Esophagus muscularis mucosa (tissue), 4 donors: ENCODE measurements around the gene TMEM119. TPM values are rescaled to one million over a fixed set of nuclear protein-coding genes. Genes with fewer than 3 reads are reported as not detected.

ENCODE experiments used
- DNase-seq: peaks from one replicate; pipeline ENCODE4 v3.0.0-alpha.2; 2017; ENCODE audit errors: extremely low spot score
- H3K27ac ChIP-seq, 4 donors: fragments of 200-600 bp; sonication (generic); replicated peaks in 1 of 4; 1 replicate in 3 of 4; 2 replicates in 1 of 4; pipeline ENCODE4 v1.5.1; 2016 to 2019; ENCODE audit warnings: mild to moderate bottlenecking in 1 of 4
- H3K27me3 ChIP-seq, 4 donors: fragments of 200-600 bp; sonication (generic); one replicate each; pipeline versions ENCODE4 v1.5.1 to v1.6.0; 2016 to 2019
- H3K36me3 ChIP-seq, 4 donors: fragments of 200-600 bp; sonication (generic); one replicate each; pipeline ENCODE4 v1.5.1; 2016 to 2019
- H3K4me1 ChIP-seq, 4 donors: fragments of 200-600 bp; sonication (generic); one replicate each; pipeline ENCODE4 v1.5.1; 2016 to 2019
- H3K4me3 ChIP-seq, 4 donors: fragments of 200-600 bp; sonication (generic); 1 replicate in 2 of 4; 2 replicates in 2 of 4; pipeline ENCODE4 v1.5.1; 2016 to 2019; ENCODE audit warnings: mild to moderate bottlenecking in 4 of 4, moderate library complexity in 1 of 4
- H3K9me3 ChIP-seq, 4 donors: fragments of 200-600 bp; sonication (generic); 1 replicate in 3 of 4; 2 replicates in 1 of 4; pipeline ENCODE4 v1.5.1; 2016 to 2019
- CTCF ChIP-seq, 3 experiments: fragments of 200-600 bp in 2 of 3; fragments of 450-650 bp in 1 of 3; sonication (generic) in 2 of 3; IDR thresholded peaks; one replicate each; pipeline ENCODE4 v1.5.1; 2017 to 2019; ENCODE audit warnings: antibody characterized with exemption in 3 of 3, mild to moderate bottlenecking in 2 of 3, moderate library complexity in 1 of 3
- EP300 ChIP-seq: sonication (generic); formaldehyde crosslinking; IDR thresholded peaks from one replicate; pipeline ENCODE4 v1.6.1; 2017; ENCODE audit warnings: antibody characterized with exemption
- POLR2A ChIP-seq: fragments of 450-650 bp; IDR thresholded peaks from one replicate; pipeline ENCODE4 v1.6.1; 2017; ENCODE audit warnings: antibody characterized with exemption, moderate library complexity, mild to moderate bottlenecking, low read depth
- POLR2AphosphoS5 ChIP-seq, 2 donors: sonication (generic); formaldehyde crosslinking; IDR thresholded peaks; one replicate each; pipeline ENCODE4 v1.6.1; 2017; ENCODE audit warnings: antibody characterized with exemption in 2 of 2
- WGBS: methylation state at CpG from one replicate; pipeline ENCODE4 v1.1.5; 2018; 5-methylcytosine and 5-hydroxymethylcytosine counted together
- intact Hi-C: fragments of 100-400 bp; cut with DNase I; formaldehyde crosslinking; loops from one replicate; pipeline ENCODE4 v1.15.1; 2023
- total RNA-seq, 4 donors: library from RNA; depleted of rRNA; stranded (reverse); fragments of >200 nt; gene quantifications; one replicate each; pipeline versions ENCODE4 v1.1.0 to v1.2.1, GENCODE V29; 2016

The TMEM119 gene
- total RNA-seq, 4 donors from 2014 or later: 3.6 to 12.2 (median 7.1) TPM

DNA sequence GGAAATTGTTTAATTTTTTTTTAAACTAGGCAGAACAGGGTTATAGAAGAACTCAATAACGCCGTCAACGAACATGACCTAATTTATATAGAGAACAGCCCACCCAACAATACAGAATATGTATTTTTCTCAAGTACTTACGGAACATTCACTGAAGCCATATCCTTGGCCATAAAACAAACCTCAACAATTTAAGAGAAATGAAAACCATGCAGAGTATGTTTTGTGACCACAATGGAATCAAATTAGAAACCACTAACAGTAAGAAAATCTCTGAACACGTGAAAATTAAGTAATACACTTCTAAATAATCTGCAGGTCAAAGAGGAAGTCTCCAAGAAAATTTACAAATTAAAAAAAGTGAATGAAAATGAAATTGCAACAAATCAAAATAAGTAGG, 46.3 kb downstream of the TMEM119 start:
- peaks cover 24 to 45% (median 39%) of the 10 kb centered on the region in 4 donors for H3K4me1 ChIP-seq
- H3K4me3 ChIP-seq: no peak overlapping the region
- intact Hi-C loops: no loop called here
- DNase-seq: no peak
- H3K36me3 ChIP-seq: peaks cover 15 to 32% (median 23%) of the 10 kb centered on the region in 4 donors
- no peaks in the 10 kb centered on the region for H3K9me3 ChIP-seq
- TF ChIP-seq POLR2A (no peak), CTCF (IDR thresholded peaks at IDR 0.05) (no peak), EP300 (no peak), POLR2AphosphoS5 (IDR thresholded peaks at IDR 0.05) (no peak)
- H3K27ac ChIP-seq: no peak overlapping the region
- no peaks in the 10 kb centered on the region for H3K27me3 ChIP-seq
- 81% methylated on average over 5 of the region's 5 CpGs for WGBS

GRCh38 chr12:108548954-108549521, 48.8 kb downstream of the TMEM119 start:
- Histone ChIP-seq H3K27me3 (no peaks in the 10 kb centered on the region), H3K4me1 (peaks cover 15 to 31% (median 20%) of the 10 kb centered on the region in 4 donors), H3K27ac (no peak overlapping the region), H3K36me3 (peaks cover 34 to 50% (median 44%) of the 10 kb centered on the region in 4 donors), H3K9me3 (no peaks in the 10 kb centered on the region), H3K4me3 (no peak overlapping the region)
- intact Hi-C loops: no loop called here
- TF ChIP-seq CTCF (IDR thresholded peaks at IDR 0.05) (no peak), POLR2AphosphoS5 (IDR thresholded peaks at IDR 0.05) (no peak), EP300 (no peak)
- peak; percentile 21 for DNase-seq
- 71% methylated on average over 7 of the region's 7 CpGs for WGBS

DNA sequence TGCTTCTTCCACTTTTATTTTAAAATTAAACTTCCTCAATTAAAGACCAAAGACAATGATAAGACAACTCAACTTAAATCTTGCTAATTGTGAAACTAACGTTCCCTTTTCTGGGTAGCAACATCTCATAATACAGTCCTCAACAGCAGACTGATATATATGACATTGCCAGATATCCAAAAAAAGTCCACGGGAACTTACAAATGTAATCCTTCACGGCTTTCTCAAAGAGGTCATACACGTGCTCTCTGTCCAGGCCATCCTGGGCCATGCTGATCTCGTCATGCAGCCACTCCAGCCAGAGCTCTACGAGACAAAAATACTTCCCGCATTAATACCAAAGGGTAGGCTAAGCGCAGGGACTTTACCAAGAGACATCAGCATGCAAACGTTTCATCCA, 50.2 kb downstream of the TMEM119 start:
- peak; percentile 29 for DNase-seq
- TF ChIP-seq EP300 (no peak), POLR2AphosphoS5 (IDR thresholded peaks at IDR 0.05) (no peak), POLR2A (no peak), CTCF (IDR thresholded peaks at IDR 0.05) (no peak)
- H3K4me3 ChIP-seq: no peak overlapping the region
- intact Hi-C loops: no loop called here
- H3K27ac ChIP-seq: no peak overlapping the region
- peaks cover 44 to 64% (median 57%) of the 10 kb centered on the region in 4 donors for H3K36me3 ChIP-seq
- H3K27me3 ChIP-seq: no peaks in the 10 kb centered on the region
- peaks cover 12 to 23% (median 15%) of the 10 kb centered on the region in 4 donors for H3K4me1 ChIP-seq
- H3K9me3 ChIP-seq: no peaks in the 10 kb centered on the region
- 86% methylated on average over 9 of the region's 9 CpGs for WGBS

DNA sequence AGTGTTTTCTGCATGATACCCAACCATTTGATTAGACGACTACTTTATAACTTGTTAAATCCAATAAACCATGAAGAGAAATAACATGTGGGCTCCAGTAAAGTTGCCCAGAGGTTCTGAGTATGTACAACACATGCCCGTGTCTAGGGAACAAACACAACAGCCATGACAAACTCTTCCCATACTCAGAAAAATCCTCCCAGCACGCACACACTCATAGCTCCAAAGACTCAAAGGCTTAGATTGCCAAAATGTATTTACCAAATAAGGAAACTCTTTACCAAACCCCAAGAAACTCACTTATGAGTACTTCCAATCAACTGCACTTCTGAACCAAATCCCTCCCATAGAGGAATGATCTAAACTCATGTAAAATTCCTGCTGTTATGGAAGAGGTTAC, 54.2 kb downstream of the TMEM119 start:
- TF ChIP-seq POLR2AphosphoS5 (IDR thresholded peaks at IDR 0.05) (no peak), EP300 (no peak), CTCF (IDR thresholded peaks at IDR 0.05) (no peak), POLR2A (no peak)
- Histone ChIP-seq H3K27me3 (no peaks in the 10 kb centered on the region), H3K36me3 (peaks cover 44 to 81% (median 61%) of the 10 kb centered on the region in 4 donors), H3K9me3 (no peaks in the 10 kb centered on the region), H3K4me3 (no peak overlapping the region), H3K4me1 (peaks cover 0 to 12% (median 7%) of the 10 kb centered on the region in 4 donors), H3K27ac (no peak overlapping the region)
- 100% methylated on average over 3 of the region's 3 CpGs for WGBS
- intact Hi-C loops: no loop called here
- peak; percentile 29 for DNase-seq

DNA sequence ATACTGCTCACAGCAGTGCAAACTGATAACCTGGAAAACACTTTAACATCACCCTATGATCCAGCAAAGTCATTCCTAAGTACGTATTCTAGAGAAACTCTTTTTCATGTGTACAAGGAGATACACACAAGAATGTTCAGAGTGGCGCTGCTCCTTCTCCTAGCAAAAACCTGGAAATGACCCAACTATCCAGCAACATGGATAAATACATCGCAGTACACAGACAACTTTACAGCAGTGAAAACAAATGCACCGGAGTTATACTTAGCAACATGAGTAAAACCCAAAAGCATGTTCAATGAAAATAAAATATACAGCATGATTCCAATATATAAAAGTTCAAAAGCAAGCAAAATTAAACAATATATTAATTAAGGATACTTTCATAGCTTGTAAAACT, 55.6 kb downstream of the TMEM119 start:
- Histone ChIP-seq H3K9me3 (no peaks in the 10 kb centered on the region), H3K4me1 (peaks cover 0 to 6% (median 2%) of the 10 kb centered on the region in 4 donors), H3K27me3 (no peaks in the 10 kb centered on the region), H3K27ac (no peak overlapping the region), H3K36me3 (peaks cover 42 to 81% (median 61%) of the 10 kb centered on the region in 4 donors), H3K4me3 (no peak overlapping the region)
- 83% methylated on average over 4 of the region's 4 CpGs for WGBS
- TF ChIP-seq EP300 (no peak), POLR2AphosphoS5 (IDR thresholded peaks at IDR 0.05) (no peak), CTCF (IDR thresholded peaks at IDR 0.05) (no peak), POLR2A (no peak)
- no peak for DNase-seq
- intact Hi-C loops: no loop called here
